Smooth muscle cell (in vitro differentiated cells): ENCODE results near the gene PIK3CB. TPM values are rescaled to one million over a fixed set of nuclear protein-coding genes. Genes with fewer than 3 reads are reported as not detected.
"Not testable (repeated sequence)": the region's sequence is repeated elsewhere in the genome, so short reads cannot be mapped to it uniquely, and the experiment has no call there.

Experiments used
- DNase-seq: peaks from one replicate; lab custom pipeline; 2025; ENCODE audit not compliant: unreplicated experiment; lab: John Stamatoyannopoulos, UW
- H2AFZ ChIP-seq: fragments of 200-600 bp; sonication (generic); 2 replicates; pipeline ENCODE4 v1.6.0; 2016; ENCODE audit warnings: antibody characterized with exemption, low read depth, mild to moderate bottlenecking
- H3F3A ChIP-seq: fragments of 200-600 bp; sonication (generic); 2 replicates; pipeline ENCODE4 v1.6.0; 2017; ENCODE audit warnings: antibody characterized with exemption, low read depth
- H3K27ac ChIP-seq: fragments of 200-600 bp; sonication (generic); 2 replicates; pipeline ENCODE4 v1.5.1; 2016; ENCODE audit warnings: low read depth, mild to moderate bottlenecking
- H3K27me3 ChIP-seq: fragments of 200-600 bp; sonication (generic); 2 replicates; pipeline ENCODE4 v1.6.1; 2016; ENCODE audit warnings: low read depth, mild to moderate bottlenecking
- H3K36me3 ChIP-seq: fragments of 200-600 bp; sonication (generic); 2 replicates; pipeline ENCODE4 v1.5.1; 2016; ENCODE audit warnings: low read depth
- H3K4me1 ChIP-seq: fragments of 200-600 bp; sonication (generic); 2 replicates; pipeline ENCODE4 v1.5.1; 2016; ENCODE audit warnings: low read depth
- H3K4me2 ChIP-seq: fragments of 200-600 bp; sonication (generic); 2 replicates; pipeline ENCODE4 v1.6.0; 2016; ENCODE audit warnings: mild to moderate bottlenecking
- H3K4me3 ChIP-seq: fragments of 200-600 bp; sonication (generic); 2 replicates; pipeline ENCODE4 v1.5.1; 2016; ENCODE audit warnings: mild to moderate bottlenecking
- H3K79me2 ChIP-seq: fragments of 200-600 bp; sonication (generic); 2 replicates; pipeline ENCODE4 v1.6.0; 2016; ENCODE audit warnings: low read depth, mild to moderate bottlenecking
- H3K9ac ChIP-seq: fragments of 200-600 bp; sonication (generic); 2 replicates; pipeline ENCODE4 v1.6.0; 2016; ENCODE audit warnings: low read depth
- H3K9me3 ChIP-seq: fragments of 200-600 bp; sonication (generic); replicated peaks from 2 replicates; pipeline ENCODE4 v1.5.1; 2016; ENCODE audit warnings: low read depth
- H4K20me1 ChIP-seq: fragments of 200-600 bp; sonication (generic); 2 replicates; pipeline ENCODE4 v1.6.0; 2016; ENCODE audit warnings: low read depth
- CTCF ChIP-seq: fragments of 200-600 bp; sonication (generic); IDR thresholded peaks from 2 replicates; pipeline ENCODE4 v1.5.1; 2017; ENCODE audit warnings: borderline replicate concordance, mild to moderate bottlenecking, antibody characterized with exemption; ENCODE audit not compliant: insufficient read depth, poor library complexity, severe bottlenecking
- WGBS: methylation state at CpG from one replicate; pipeline ENCODE4 v1.1.7; 2016; ENCODE audit warnings: low lambda C conversion rate; 5-methylcytosine and 5-hydroxymethylcytosine counted together
- polyA plus RNA-seq: library from polyadenylated mRNA; unstranded; fragments of >200 nt; fragmentation: Nextera tagmentation; extraction: Ambion mirVana; gene quantifications from 2 replicates; pipeline ENCODE4 v1.2.1, GENCODE V29; 2016
- total RNA-seq: library from RNA; depleted of rRNA; stranded (reverse); fragments of >200 nt; gene quantifications from 2 replicates; pipeline ENCODE4 v1.2.3, GENCODE V29; 2014

Gene PIK3CB
- total and polyA plus RNA-seq, 2 experiments from 2014 or later, result 2.6 to 4.5 TPM

- Histone ChIP-seq H3K4me1 (no peaks in the 10 kb centered on the region), H3F3A (no peaks in the 10 kb centered on the region), H3K9ac (no peak overlapping the region), H3K79me2 (no peaks in the 10 kb centered on the region), H3K27me3 (no peaks in the 10 kb centered on the region), H3K4me2 (no peak overlapping the region), H3K36me3 (no peaks in the 10 kb centered on the region), H2AFZ (no peak overlapping the region), H3K4me3 (no peak overlapping the region), H3K27ac (no peak overlapping the region), H4K20me1 (no peaks in the 10 kb centered on the region), H3K9me3 (no peaks in the 10 kb centered on the region)
- TF ChIP-seq CTCF, result no peak
- no peak for DNase-seq
- WGBS, result 88% methylated on average over 5 of the region's 5 CpGs
Observed at GRCh38 chr3:138726946-138727730, 107.6 kb downstream of the PIK3CB start.

- not testable (repeated sequence) for H2AFZ ChIP-seq, H3K36me3 ChIP-seq, H3K27me3 ChIP-seq, H3K4me3 ChIP-seq, H4K20me1 ChIP-seq, H3K4me2 ChIP-seq, H3K9me3 ChIP-seq, H3F3A ChIP-seq, H3K9ac ChIP-seq, H3K4me1 ChIP-seq, H3K79me2 ChIP-seq, DNase-seq, H3K27ac ChIP-seq
- WGBS, result 77% methylated on average over 2 of the region's 2 CpGs
Observed at GRCh38 chr3:138726042-138726441, 108.7 kb downstream of the PIK3CB start.

- WGBS, result 45% methylated on average over 2 of the region's 2 CpGs
- no peak overlapping the region for H3K4me3 ChIP-seq
- H3F3A ChIP-seq, result no peaks in the 10 kb centered on the region
- no peaks in the 10 kb centered on the region for H3K79me2 ChIP-seq
- no peak overlapping the region for H2AFZ ChIP-seq
- no peak overlapping the region for H3K27ac ChIP-seq
- no peaks in the 10 kb centered on the region for H3K9me3 ChIP-seq
- DNase-seq, result no peak
- no peak overlapping the region for H3K9ac ChIP-seq
- H3K36me3 ChIP-seq, result no peaks in the 10 kb centered on the region
- H3K27me3 ChIP-seq, result no peaks in the 10 kb centered on the region
- TF ChIP-seq CTCF, result no peak
- H3K4me2 ChIP-seq, result no peak overlapping the region
- no peaks in the 10 kb centered on the region for H4K20me1 ChIP-seq
- no peaks in the 10 kb centered on the region for H3K4me1 ChIP-seq
Observed at GRCh38 chr3:138725116-138725515, 109.6 kb downstream of the PIK3CB start.

GRCh38 chr3:138724443-138724842, 110.3 kb downstream of the PIK3CB start:
- DNase-seq, result no peak
- H4K20me1 ChIP-seq, result no peaks in the 10 kb centered on the region
- no peak overlapping the region for H3K4me3 ChIP-seq
- no peak overlapping the region for H3K27ac ChIP-seq
- no peaks in the 10 kb centered on the region for H3K36me3 ChIP-seq
- H3K79me2 ChIP-seq, result no peaks in the 10 kb centered on the region
- no peaks in the 10 kb centered on the region for H3K27me3 ChIP-seq
- 94% methylated on average over 6 of the region's 6 CpGs for WGBS
- H3F3A ChIP-seq, result no peaks in the 10 kb centered on the region
- no peaks in the 10 kb centered on the region for H3K4me1 ChIP-seq
- H3K9ac ChIP-seq, result no peak overlapping the region
- no peak for TF ChIP-seq CTCF
- no peak overlapping the region for H2AFZ ChIP-seq
- no peak overlapping the region for H3K4me2 ChIP-seq
- no peaks in the 10 kb centered on the region for H3K9me3 ChIP-seq
